Motor neuron (in vitro differentiated cells): ENCODE results near the gene NOTO. TPM values are rescaled to one million over a fixed set of nuclear protein-coding genes. Genes with fewer than 3 reads are reported as not detected.
"Not testable (repeated sequence)": the region's sequence is repeated elsewhere in the genome, so short reads cannot be mapped to it uniquely, and the experiment has no call there.

Source experiments
- ATAC-seq, 8 experiments: fragments of 200-7000 bp; cut with Tn5 transposase; replicated peaks in 6 of 8; 2 replicates each; pipeline ENCODE4 v1.8.0; 2021; ENCODE audit warnings: mild to moderate bottlenecking in 8 of 8, moderate library complexity in 8 of 8
- H3K27ac ChIP-seq, 2 donors: fragments of 250-450 bp; sonication (Bioruptor Pico); 2 replicates each; pipeline ENCODE4 v1.9.0; 2021; ENCODE audit warnings: antibody characterized with exemption in 2 of 2, mild to moderate bottlenecking in 2 of 2, moderate library complexity in 1 of 2
- H3K4me1 ChIP-seq, 2 donors: fragments of 250-450 bp; sonication (Bioruptor Pico); replicated peaks in 1 of 2; 2 replicates each; pipeline ENCODE4 v1.6.1; 2021; ENCODE audit warnings: antibody characterized with exemption in 2 of 2, mild to moderate bottlenecking in 2 of 2, moderate library complexity in 1 of 2
- H3K4me3 ChIP-seq, 5 donors: fragments of 250-450 bp; sonication (Bioruptor Pico); 2 replicates each; pipeline ENCODE4 v1.9.0; 2021; ENCODE audit warnings: antibody characterized with exemption in 5 of 5, mild to moderate bottlenecking in 5 of 5, moderate library complexity in 4 of 5
- WGBS, 10 experiments: fragments of 450-650 bp; shearing (Covaris generic); methylation state at CpG; one replicate each; pipeline ENCODE4 v1.0.0; 2022; 5-methylcytosine and 5-hydroxymethylcytosine counted together
- in situ Hi-C, 9 experiments: fragments of 400-800 bp; cut with MboI; loops; one replicate each; pipeline ENCODE4 v1.15.0; 2021; ENCODE audit warnings: low sequenced_read_pairs in 9 of 9, low pct_unique_long_range_greater_than_20kb in 2 of 9; ENCODE audit not compliant: unreplicated experiment in 9 of 9
- total RNA-seq, 8 experiments: library from RNA; unstranded; fragments of 300-600 nt; gene quantifications; 2 replicates each; pipeline versions ENCODE4 v1.2.3 to v1.2.4, GENCODE V29; 2022

Gene NOTO, protein sequence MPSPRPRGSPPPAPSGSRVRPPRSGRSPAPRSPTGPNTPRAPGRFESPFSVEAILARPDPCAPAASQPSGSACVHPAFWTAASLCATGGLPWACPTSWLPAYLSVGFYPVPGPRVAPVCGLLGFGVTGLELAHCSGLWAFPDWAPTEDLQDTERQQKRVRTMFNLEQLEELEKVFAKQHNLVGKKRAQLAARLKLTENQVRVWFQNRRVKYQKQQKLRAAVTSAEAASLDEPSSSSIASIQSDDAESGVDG
- under 1 TPM in 7 of 8 experiments, not detected in 1; 0.13 to 0.70 (median 0.16) TPM for total RNA-seq

- no peak within 1 kb of the TSS for H3K4me3 ChIP-seq
- in situ Hi-C loops, result no loop called here
- H3K4me1 ChIP-seq, result no peaks in the 10 kb centered on the region
- ATAC-seq, result peak; percentile 21 to 47 (median 38)
- 0 to 28% (median 10%) methylated on average over 1 to 25 of the region's 87 CpGs; no CpG with 5 or more reads in 3 of the 10 experiments for WGBS, 10 experiments
- H3K27ac ChIP-seq, result no peak within 1 kb of the TSS
Observed at GRCh38 chr2:73202156-73203054, at the start of gene NOTO. Gene NOTO, plus strand, starts transcription at chr2:73202574. Its CDS starts 93 bp downstream, at chr2:73202667.

GRCh38 chr2:73156539-73157124, 45.7 kb upstream of the NOTO start:
- WGBS, 10 experiments, result 13 to 40% (median 17%) methylated on average over 1 to 3 of the region's 24 CpGs; no CpG with 5 or more reads in 6 of the 10 experiments
- in situ Hi-C loops, result loop anchor here in 7 of 9 experiments (10.0 to 25.0 kb wide), 3 partner anchors 72 to 269 kb away; partner anchors contain the start of gene SPR (in 3 of the 7)
- H3K4me3 ChIP-seq, result no peak overlapping the region
- ATAC-seq, result peak; percentile 54 to 99 (median 78)
- no peak overlapping the region for H3K27ac ChIP-seq
- no peaks in the 10 kb centered on the region for H3K4me1 ChIP-seq

GRCh38 chr2:73162856-73163391, 39.5 kb upstream of the NOTO start:
- Histone ChIP-seq H3K4me3 (no peak overlapping the region), H3K4me1 (no peaks in the 10 kb centered on the region), H3K27ac (no peak overlapping the region)
- in situ Hi-C loops, result loop anchor here in 6 of 9 experiments (10.0 to 25.0 kb wide), 3 partner anchors 78 to 276 kb away; partner anchors contain the start of gene SPR (in 3 of the 6)
- no peak for ATAC-seq
- 59 to 75% (median 60%) methylated on average over 1 to 3 of the region's 14 CpGs; no CpG with 5 or more reads in 7 of the 10 experiments for WGBS, 10 experiments

- Histone ChIP-seq H3K4me3 (no peak overlapping the region), H3K4me1 (no peaks in the 10 kb centered on the region), H3K27ac (no peak overlapping the region)
- in situ Hi-C loops, result loop anchor here in 6 of 9 experiments (10.0 to 25.0 kb wide), 3 partner anchors 79 to 276 kb away; partner anchors contain the start of gene SPR (in 3 of the 6)
- 0 to 84% (median 13%) methylated on average over 1 to 6 of the region's 10 CpGs; no CpG with 5 or more reads in 4 of the 10 experiments for WGBS, 10 experiments
- ATAC-seq, result peak; percentile 72 to 99 (median 87)
Observed at GRCh38 chr2:73163483-73164367, 38.6 kb upstream of the NOTO start.

- in situ Hi-C loops, result loop anchor here in 6 of 9 experiments (10.0 to 25.0 kb wide), 3 partner anchors 81 to 279 kb away; partner anchors contain the start of gene SPR (in 3 of the 6)
Observed at GRCh38 chr2:73165978-73166377, 36.4 kb upstream of the NOTO start.

DNA sequence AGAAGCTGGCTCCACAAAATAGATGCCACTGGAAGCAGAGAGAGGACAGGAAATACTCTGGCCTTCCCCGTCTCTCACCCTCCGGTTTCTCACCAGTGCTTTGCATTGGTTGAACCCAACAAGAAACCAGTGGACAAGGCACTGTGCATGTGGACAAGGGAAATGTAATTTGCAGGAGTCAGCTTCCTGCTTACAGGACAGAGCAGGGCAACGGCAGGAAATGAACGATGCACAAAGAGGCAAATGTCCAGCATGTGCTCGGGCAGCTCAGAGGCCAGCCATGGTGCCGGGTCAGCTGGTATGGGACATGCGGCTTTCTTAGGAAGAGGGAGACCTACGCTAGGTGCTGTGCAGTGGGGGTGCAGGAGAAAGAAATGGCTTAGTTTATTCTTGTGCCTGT, 35.6 kb upstream of the NOTO start:
- H3K27ac ChIP-seq, H3K4me3 ChIP-seq, H3K4me1 ChIP-seq, ATAC-seq: not testable (repeated sequence)
- in situ Hi-C loops, result loop anchor here in 6 of 9 experiments (10.0 to 25.0 kb wide), 3 partner anchors 82 to 280 kb away; partner anchors contain the start of gene SPR (in 3 of the 6)
- WGBS, 10 experiments, result no CpG with 5 or more reads among the region's 8 CpGs

More at GRCh38 chr2:73165978-73166377, 36.4 kb upstream of the NOTO start:
- not testable (repeated sequence) for H3K27ac ChIP-seq, H3K4me3 ChIP-seq, H3K4me1 ChIP-seq
- ATAC-seq, result peak in 1 of 8 experiments; percentile 29
- WGBS, 10 experiments, result no CpG with 5 or more reads among the region's 11 CpGs

DNA sequence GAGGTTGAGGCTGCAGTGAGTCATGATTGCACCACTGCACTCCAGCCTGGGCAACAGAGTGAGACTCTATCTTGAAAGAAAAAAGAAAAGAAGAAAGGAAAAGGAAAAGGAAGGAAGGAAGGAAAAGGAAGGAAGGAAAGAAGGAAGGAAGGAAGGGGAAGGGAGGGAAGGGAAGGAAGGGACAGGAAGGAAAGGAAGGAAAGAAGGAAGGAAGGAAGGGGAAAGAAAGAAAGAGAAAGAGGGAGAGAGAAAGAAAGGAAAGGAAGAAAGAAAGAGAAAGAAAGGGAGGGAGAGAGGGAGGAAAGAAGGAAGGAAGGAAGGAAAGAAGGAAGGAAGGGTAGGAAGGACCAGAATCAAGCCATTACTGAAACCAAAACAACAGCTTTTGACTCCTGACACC, 34.0 kb upstream of the NOTO start:
- H3K4me1 ChIP-seq, ATAC-seq, H3K4me3 ChIP-seq, H3K27ac ChIP-seq: not testable (repeated sequence)
- in situ Hi-C loops, result loop anchor here in 6 of 9 experiments (10.0 to 25.0 kb wide), 3 partner anchors 84 to 281 kb away; partner anchors contain the start of gene SPR (in 3 of the 6)

GRCh38 chr2:73170341-73170740, 32.0 kb upstream of the NOTO start:
- peak in 1 of 8 experiments; percentile 1 for ATAC-seq
- no CpG with 5 or more reads among the region's 7 CpGs for WGBS, 10 experiments
- not testable (repeated sequence) for H3K4me3 ChIP-seq, H3K27ac ChIP-seq, H3K4me1 ChIP-seq
- in situ Hi-C loops, result loop anchor here in 6 of 9 experiments (10.0 to 25.0 kb wide), 3 partner anchors 183 to 283 kb away; partner anchors contain the start of gene SPR (in 3 of the 6)

GRCh38 chr2:73172963-73173362, 29.4 kb upstream of the NOTO start:
- peak in 4 of 8 experiments; percentile 6 to 66 (median 52) for ATAC-seq
- WGBS, 10 experiments, result 0 to 81% (median 67%) methylated on average over 1 to 4 of the region's 6 CpGs; no CpG with 5 or more reads in 5 of the 10 experiments
- Histone ChIP-seq H3K4me1 (peaks cover 3% of the 10 kb centered on the region in 2 donors), H3K27ac (no peak overlapping the region), H3K4me3 (no peak overlapping the region)
- in situ Hi-C loops, result loop anchor here in 6 of 9 experiments (10.0 to 25.0 kb wide), 3 partner anchors 186 to 286 kb away; partner anchors contain the start of gene SPR (in 3 of the 6)

DNA sequence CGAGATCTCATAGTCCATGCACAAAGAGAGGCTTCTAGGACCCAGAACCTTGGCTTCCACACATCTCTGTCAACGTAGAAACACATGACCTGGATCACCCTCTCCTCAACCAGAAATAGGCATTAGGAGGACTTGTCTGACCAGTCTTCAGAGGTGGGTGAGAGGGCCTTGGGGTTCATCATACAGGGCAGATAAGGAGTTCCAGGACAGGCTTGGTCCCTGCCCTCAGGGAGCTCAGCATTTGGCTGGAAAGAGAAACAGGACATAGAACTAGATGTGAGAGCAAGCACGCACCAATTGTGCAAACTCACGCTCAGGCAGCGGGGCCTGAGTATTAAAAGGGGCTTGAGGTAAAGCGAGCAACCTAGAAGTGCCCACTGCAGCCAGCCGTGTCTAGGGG, 28.6 kb upstream of the NOTO start:
- Histone ChIP-seq H3K27ac (no peak overlapping the region), H3K4me1 (peaks cover 3% of the 10 kb centered on the region in 2 donors), H3K4me3 (no peak overlapping the region)
- in situ Hi-C loops, result loop anchor here in 6 of 9 experiments (10.0 to 25.0 kb wide), 3 partner anchors 186 to 286 kb away; partner anchors contain the start of gene SPR (in 3 of the 6)
- WGBS, 10 experiments, result 83 to 100% (median 100%) methylated on average over 1 to 4 of the region's 7 CpGs; no CpG with 5 or more reads in 5 of the 10 experiments
- no peak for ATAC-seq

DNA sequence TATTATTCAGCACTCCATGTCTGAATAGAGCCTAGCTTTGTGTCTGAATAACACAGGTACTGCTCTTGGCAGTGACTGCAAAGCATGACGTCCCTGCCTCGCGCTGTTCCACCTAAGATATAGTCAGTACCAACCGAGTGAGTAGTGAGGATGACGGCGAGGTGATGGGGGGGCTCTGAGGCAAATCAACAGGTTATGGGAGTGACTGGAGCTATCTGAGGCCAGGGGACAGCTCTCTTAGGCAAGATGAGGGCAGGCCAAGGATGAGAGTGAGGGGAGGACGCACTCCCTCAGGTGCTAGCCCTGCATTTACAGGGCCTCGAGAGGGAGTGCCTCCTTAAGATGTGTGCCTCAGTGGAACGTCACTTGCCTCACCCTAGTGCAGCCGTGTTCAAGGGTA, 28.1 kb upstream of the NOTO start:
- no peak overlapping the region for H3K4me3 ChIP-seq
- 81 to 100% (median 93%) methylated on average over 2 to 8 of the region's 10 CpGs; no CpG with 5 or more reads in 5 of the 10 experiments for WGBS, 10 experiments
- H3K27ac ChIP-seq, result no peak overlapping the region
- peaks cover 3% of the 10 kb centered on the region in 2 donors for H3K4me1 ChIP-seq
- in situ Hi-C loops, result loop anchor here in 6 of 9 experiments (10.0 to 25.0 kb wide), 3 partner anchors 187 to 287 kb away; partner anchors contain the start of gene SPR (in 3 of the 6)
- ATAC-seq, result no peak
